ENCODE results near the gene RALGAPA1.
"Not testable (repeated sequence)": the region's sequence is repeated elsewhere in the genome, so short reads cannot be mapped to it uniquely, and the experiment has no call there.

Gene RALGAPA1

GRCh38 chr14:35699791-35700444 lies 109.2 kb downstream of the RALGAPA1 start:
- no peaks in the 10 kb centered on the region for H3K4me1 ChIP-seq (ENCODE audit: control insufficient read depth, insufficient read depth, low read length)
- H3K36me3 ChIP-seq (ENCODE audit: control insufficient read depth, insufficient read depth, low read length), result no peaks in the 10 kb centered on the region
- no peak overlapping the region for H3K4me3 ChIP-seq (ENCODE audit: low read length)
- no peak overlapping the region for H3K9ac ChIP-seq (ENCODE audit: low read length)
- H3K27me3 ChIP-seq (ENCODE audit: control insufficient read depth, insufficient read depth, low read length), result no peaks in the 10 kb centered on the region
- no peak overlapping the region for H3K27ac ChIP-seq (ENCODE audit: low read depth, low read length)

GRCh38 chr14:35696575-35696974 lies 112.5 kb downstream of the RALGAPA1 start:
- no peak overlapping the region for H3K27ac ChIP-seq (ENCODE audit: low read depth, low read length)

DNA sequence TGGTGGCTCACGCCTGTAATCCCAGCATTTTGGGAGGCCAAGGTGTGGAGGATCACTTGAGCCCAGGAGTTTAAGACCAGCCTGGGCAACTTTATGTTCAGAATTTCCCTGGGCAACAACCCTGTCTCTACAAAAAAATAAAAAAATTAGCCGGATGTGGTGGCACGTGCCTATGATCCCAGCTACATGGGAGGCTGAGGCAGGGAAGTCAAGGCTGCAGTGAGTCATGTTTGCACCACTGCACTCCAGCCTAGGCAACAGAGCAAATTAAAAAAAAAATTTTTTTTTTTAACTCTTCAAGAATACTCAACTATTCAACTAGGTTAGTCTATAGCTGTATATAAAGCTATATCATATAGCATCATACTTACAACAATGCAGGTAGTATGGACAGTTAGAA lies 113.0 kb downstream of the RALGAPA1 start:
- H3K4me3 ChIP-seq (ENCODE audit: low read length), result no peak overlapping the region
- H3K9ac ChIP-seq (ENCODE audit: low read length), result no peak overlapping the region
- H3K27me3 ChIP-seq (ENCODE audit: control insufficient read depth, insufficient read depth, low read length), result no peaks in the 10 kb centered on the region
- no peaks in the 10 kb centered on the region for H3K36me3 ChIP-seq (ENCODE audit: control insufficient read depth, insufficient read depth, low read length)
- no peaks in the 10 kb centered on the region for H3K4me1 ChIP-seq (ENCODE audit: control insufficient read depth, insufficient read depth, low read length)
- no peak overlapping the region for H3K27ac ChIP-seq (ENCODE audit: low read depth, low read length)

More at GRCh38 chr14:35696575-35696974, 112.5 kb downstream of the RALGAPA1 start:
- no peaks in the 10 kb centered on the region for H3K36me3 ChIP-seq (ENCODE audit: control insufficient read depth, insufficient read depth, low read length)
- H3K4me3 ChIP-seq (ENCODE audit: low read length), result no peak overlapping the region
- H3K27me3 ChIP-seq (ENCODE audit: control insufficient read depth, insufficient read depth, low read length), result no peaks in the 10 kb centered on the region
- H3K4me1 ChIP-seq (ENCODE audit: control insufficient read depth, insufficient read depth, low read length), result no peaks in the 10 kb centered on the region
- H3K9ac ChIP-seq (ENCODE audit: low read length), result no peak overlapping the region

GRCh38 chr14:35695647-35696046 lies 113.4 kb downstream of the RALGAPA1 start:
- H3K27ac ChIP-seq (ENCODE audit: low read depth, low read length), result no peak overlapping the region
- no peaks in the 10 kb centered on the region for H3K36me3 ChIP-seq (ENCODE audit: control insufficient read depth, insufficient read depth, low read length)
- H3K9ac ChIP-seq (ENCODE audit: low read length), result no peak overlapping the region
- H3K4me1 ChIP-seq (ENCODE audit: control insufficient read depth, insufficient read depth, low read length), result no peaks in the 10 kb centered on the region
- no peaks in the 10 kb centered on the region for H3K27me3 ChIP-seq (ENCODE audit: control insufficient read depth, insufficient read depth, low read length)
- H3K4me3 ChIP-seq (ENCODE audit: low read length), result no peak overlapping the region

DNA sequence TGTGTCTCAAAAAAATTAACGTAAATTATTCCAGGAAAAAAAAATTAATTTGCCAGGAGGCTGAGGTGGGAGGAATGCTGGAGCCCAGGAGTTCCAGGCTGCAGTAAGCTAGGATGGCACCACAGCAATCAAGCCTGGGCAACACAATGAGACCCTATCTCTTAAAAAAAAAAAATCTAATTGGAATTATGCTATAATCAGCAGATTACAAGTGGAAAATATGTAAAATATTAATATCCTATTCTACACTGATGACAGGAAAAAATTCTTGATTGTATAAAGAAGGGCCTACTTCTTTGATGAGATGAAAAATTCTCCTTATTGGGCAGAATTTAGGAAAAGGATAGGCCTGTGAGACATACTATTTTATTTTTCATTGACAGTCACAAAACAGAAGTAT lies 114.0 kb downstream of the RALGAPA1 start:
- no peak overlapping the region for H3K9ac ChIP-seq (ENCODE audit: low read length)
- H3K4me3 ChIP-seq (ENCODE audit: low read length), result no peak overlapping the region
- H3K36me3 ChIP-seq (ENCODE audit: control insufficient read depth, insufficient read depth, low read length), result no peaks in the 10 kb centered on the region
- no peak overlapping the region for H3K27ac ChIP-seq (ENCODE audit: low read depth, low read length)
- H3K4me1 ChIP-seq (ENCODE audit: control insufficient read depth, insufficient read depth, low read length), result no peaks in the 10 kb centered on the region
- H3K27me3 ChIP-seq (ENCODE audit: control insufficient read depth, insufficient read depth, low read length), result no peaks in the 10 kb centered on the region

- H3K4me1 ChIP-seq (ENCODE audit: control insufficient read depth, insufficient read depth, low read length), result no peaks in the 10 kb centered on the region
- peaks cover 5% of the 10 kb centered on the region for H3K36me3 ChIP-seq (ENCODE audit: control insufficient read depth, insufficient read depth, low read length)
- H3K9ac ChIP-seq (ENCODE audit: low read length), result no peak overlapping the region
- no peaks in the 10 kb centered on the region for H3K27me3 ChIP-seq (ENCODE audit: control insufficient read depth, insufficient read depth, low read length)
- H3K27ac ChIP-seq (ENCODE audit: low read depth, low read length), result no peak overlapping the region
- no peak overlapping the region for H3K4me3 ChIP-seq (ENCODE audit: low read length)
Observed at GRCh38 chr14:35689000-35689460, 120.1 kb downstream of the RALGAPA1 start.

- H3K36me3 ChIP-seq (ENCODE audit: control insufficient read depth, insufficient read depth, low read length), result peaks cover 5% of the 10 kb centered on the region
- no peaks in the 10 kb centered on the region for H3K4me1 ChIP-seq (ENCODE audit: control insufficient read depth, insufficient read depth, low read length)
- H3K9ac ChIP-seq (ENCODE audit: low read length), result no peak overlapping the region
- H3K27ac ChIP-seq (ENCODE audit: low read depth, low read length), result no peak overlapping the region
- no peak overlapping the region for H3K4me3 ChIP-seq (ENCODE audit: low read length)
- no peaks in the 10 kb centered on the region for H3K27me3 ChIP-seq (ENCODE audit: control insufficient read depth, insufficient read depth, low read length)
Observed at GRCh38 chr14:35688126-35688826, 120.8 kb downstream of the RALGAPA1 start.

DNA sequence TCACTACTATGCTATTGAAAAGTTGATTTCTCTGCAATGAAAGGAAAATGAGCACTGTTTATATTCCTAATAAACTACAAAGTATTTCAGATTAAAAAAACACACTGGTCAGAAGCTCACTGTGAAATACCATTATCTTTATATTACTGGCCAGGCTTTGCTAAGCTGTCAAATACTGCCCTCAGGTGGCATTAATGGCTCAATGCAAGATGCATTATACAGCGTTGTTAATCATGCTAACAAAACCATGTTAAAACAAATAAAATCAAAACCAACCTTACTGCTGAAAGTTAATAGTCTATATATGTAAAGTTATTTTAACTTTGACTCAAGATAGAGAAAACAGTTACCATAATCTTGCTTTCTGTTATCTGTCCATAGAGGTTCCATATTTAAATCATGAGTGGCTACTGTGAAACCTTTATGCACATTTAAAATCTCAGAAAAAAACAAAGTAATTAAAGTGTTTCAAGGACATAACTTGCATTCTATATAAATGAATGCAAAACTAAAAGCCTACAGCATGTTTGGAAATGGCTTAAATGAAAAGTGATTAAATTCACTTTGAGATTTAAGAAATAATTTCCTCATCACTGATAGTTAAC lies 121.7 kb downstream of the RALGAPA1 start:
- H3K9ac ChIP-seq (ENCODE audit: low read length), result no peak overlapping the region
- H3K27ac ChIP-seq (ENCODE audit: low read depth, low read length), result no peak overlapping the region
- H3K27me3 ChIP-seq (ENCODE audit: control insufficient read depth, insufficient read depth, low read length), result no peaks in the 10 kb centered on the region
- H3K4me3 ChIP-seq (ENCODE audit: low read length), result no peak overlapping the region
- H3K4me1 ChIP-seq (ENCODE audit: control insufficient read depth, insufficient read depth, low read length), result no peaks in the 10 kb centered on the region
- peaks cover 10% of the 10 kb centered on the region for H3K36me3 ChIP-seq (ENCODE audit: control insufficient read depth, insufficient read depth, low read length)

DNA sequence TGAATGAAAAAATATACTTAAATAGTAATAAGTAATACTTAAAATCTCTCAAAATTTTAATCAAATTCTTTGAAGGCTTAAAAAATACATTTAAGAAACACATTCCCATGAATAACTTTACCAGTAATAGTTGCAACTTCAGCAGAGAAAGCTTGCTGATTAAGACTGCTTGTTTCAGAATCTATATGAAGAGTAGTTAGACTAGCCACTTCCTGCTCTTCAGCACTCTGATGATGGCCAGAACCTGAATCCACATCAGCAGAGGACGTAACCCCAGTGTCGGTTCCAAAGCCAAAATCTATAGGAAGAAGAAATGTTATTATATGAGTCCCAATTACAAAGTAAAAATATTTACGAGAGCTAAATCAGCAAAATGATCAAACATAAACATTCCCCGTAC lies 125.4 kb downstream of the RALGAPA1 start:
- H3K27me3 ChIP-seq (ENCODE audit: control insufficient read depth, insufficient read depth, low read length); H3K4me1 ChIP-seq (ENCODE audit: control insufficient read depth, insufficient read depth, low read length); H3K27ac ChIP-seq (ENCODE audit: low read depth, low read length); H3K9ac ChIP-seq (ENCODE audit: low read length); H3K4me3 ChIP-seq (ENCODE audit: low read length): not testable (repeated sequence)
- H3K36me3 ChIP-seq (ENCODE audit: control insufficient read depth, insufficient read depth, low read length), result peaks cover 12% of the 10 kb centered on the region

DNA sequence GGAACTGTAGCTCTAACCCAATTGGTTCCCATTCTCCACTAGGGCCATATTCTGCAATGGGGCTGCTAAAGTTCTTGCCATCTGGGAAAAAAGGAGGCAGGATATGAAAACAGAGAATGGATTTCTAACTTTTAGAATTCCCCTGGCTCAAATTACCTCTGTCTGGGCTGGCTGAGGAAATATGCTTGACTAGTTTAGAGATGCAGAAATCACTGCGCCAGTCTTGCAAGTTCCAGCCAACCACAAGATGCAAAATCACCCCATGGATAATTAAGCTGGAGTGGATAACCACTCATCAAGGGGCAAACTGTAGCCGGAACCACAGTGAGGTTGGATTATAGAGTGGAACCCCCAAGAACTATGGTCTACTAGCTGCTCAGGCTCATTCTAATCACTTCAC lies 126.3 kb downstream of the RALGAPA1 start:
- Histone ChIP-seq H3K4me1 (ENCODE audit: control insufficient read depth, insufficient read depth, low read length) (no peaks in the 10 kb centered on the region), H3K4me3 (ENCODE audit: low read length) (no peak overlapping the region), H3K9ac (ENCODE audit: low read length) (no peak overlapping the region), H3K36me3 (ENCODE audit: control insufficient read depth, insufficient read depth, low read length) (peaks cover 7% of the 10 kb centered on the region), H3K27me3 (ENCODE audit: control insufficient read depth, insufficient read depth, low read length) (no peaks in the 10 kb centered on the region), H3K27ac (ENCODE audit: low read depth, low read length) (no peak overlapping the region)

GRCh38 chr14:35678403-35679028 lies 130.6 kb downstream of the RALGAPA1 start:
- H3K36me3 ChIP-seq (ENCODE audit: control insufficient read depth, insufficient read depth, low read length), result peaks cover 10% of the 10 kb centered on the region

GRCh38 chr14:35669782-35670181 lies 139.3 kb downstream of the RALGAPA1 start:
- peaks cover 2% of the 10 kb centered on the region for H3K36me3 ChIP-seq (ENCODE audit: control insufficient read depth, insufficient read depth, low read length)
- H3K27ac ChIP-seq (ENCODE audit: low read depth, low read length), result no peak overlapping the region

More at GRCh38 chr14:35678403-35679028, 130.6 kb downstream of the RALGAPA1 start:
- no peaks in the 10 kb centered on the region for H3K27me3 ChIP-seq (ENCODE audit: control insufficient read depth, insufficient read depth, low read length)
- H3K9ac ChIP-seq (ENCODE audit: low read length), result no peak overlapping the region
- no peak overlapping the region for H3K27ac ChIP-seq (ENCODE audit: low read depth, low read length)
- no peaks in the 10 kb centered on the region for H3K4me1 ChIP-seq (ENCODE audit: control insufficient read depth, insufficient read depth, low read length)
- H3K4me3 ChIP-seq (ENCODE audit: low read length), result no peak overlapping the region

More at GRCh38 chr14:35669782-35670181, 139.3 kb downstream of the RALGAPA1 start:
- Histone ChIP-seq H3K27me3 (ENCODE audit: control insufficient read depth, insufficient read depth, low read length) (no peaks in the 10 kb centered on the region), H3K4me3 (ENCODE audit: low read length) (no peak overlapping the region), H3K9ac (ENCODE audit: low read length) (no peak overlapping the region), H3K4me1 (ENCODE audit: control insufficient read depth, insufficient read depth, low read length) (no peaks in the 10 kb centered on the region)
